Posterior vena cava (tissue), 2 donors: Measurements from ENCODE around the gene VANGL2. TPM values are rescaled to one million over a fixed set of nuclear protein-coding genes. Genes with fewer than 3 reads are reported as not detected.

Experiments used
- DNase-seq: peaks from one replicate; pipeline ENCODE4 v3.0.0-alpha.2; 2020; ENCODE audit warnings: low spot score
- intact Hi-C, 2 donors: fragments of 100-400 bp; cut with DNase I; formaldehyde crosslinking; loops; one replicate each; pipeline versions ENCODE4 v1.14.1 to v1.14.2; 2022 to 2023
- total RNA-seq, 2 donors: library from RNA; stranded (reverse); fragmentation: NEBNext Ultra II Directional; extraction: Animal tissue kit (Norgen Biotek cat#: 25700); gene quantifications; one replicate each; pipeline ENCODE4 v1.2.1, GENCODE V29; 2021
- donor health status: DM: yes; HTN: yes; CAD: no.
- donor health status: DM: yes; HTN: yes; CAD: no.

VANGL2 gene
- total RNA-seq, 2 donors from 2014 or later = 2.0 to 2.4 TPM

DNA sequence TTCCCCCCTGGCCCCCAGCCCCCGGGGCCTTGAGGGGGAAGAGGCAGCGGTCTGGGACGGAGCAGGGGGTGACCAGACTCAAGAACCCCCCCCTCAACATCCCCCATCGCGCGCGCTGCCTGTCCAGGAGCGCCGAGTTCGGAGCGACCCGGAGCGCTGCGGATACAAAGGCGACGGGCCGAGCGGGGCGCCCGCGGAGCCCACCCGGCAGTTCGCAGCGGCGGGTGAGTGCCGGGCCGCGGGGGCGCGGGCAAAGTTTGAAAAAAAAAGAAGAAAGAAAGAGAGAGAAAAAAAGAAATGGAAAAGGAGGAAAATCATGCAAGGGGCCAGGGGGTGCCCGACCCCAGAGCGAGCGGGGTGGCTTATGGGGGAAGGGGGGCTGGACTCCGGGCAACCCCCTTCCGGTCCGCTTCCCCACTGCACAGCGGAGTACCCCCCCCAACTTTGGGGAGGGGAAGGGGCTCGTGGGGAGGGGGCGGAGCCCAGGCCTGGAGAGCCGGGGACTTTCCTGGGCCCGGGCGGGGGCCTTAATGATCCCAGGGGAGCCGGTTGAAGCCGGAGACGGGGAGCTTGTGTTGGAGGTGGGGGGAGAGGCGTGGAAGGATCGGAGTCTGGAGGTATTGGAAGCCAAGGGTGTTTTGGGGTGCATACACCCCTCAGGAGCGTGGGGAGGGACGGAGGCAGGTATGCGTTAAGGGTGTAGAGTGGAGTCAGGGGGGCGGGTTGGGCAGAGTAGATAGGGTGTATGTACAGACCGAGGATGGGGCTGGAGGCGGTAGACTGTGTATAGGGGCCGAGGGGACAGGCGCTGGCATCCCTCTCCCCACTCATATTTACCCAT, 502 bp downstream of the VANGL2 start:
- no peak for DNase-seq
- intact Hi-C loops = loop anchor here in 1 of 2 donors (5.0 kb wide), 1 partner anchor 1319 kb away; no protein-coding TSS in a partner anchor

DNA sequence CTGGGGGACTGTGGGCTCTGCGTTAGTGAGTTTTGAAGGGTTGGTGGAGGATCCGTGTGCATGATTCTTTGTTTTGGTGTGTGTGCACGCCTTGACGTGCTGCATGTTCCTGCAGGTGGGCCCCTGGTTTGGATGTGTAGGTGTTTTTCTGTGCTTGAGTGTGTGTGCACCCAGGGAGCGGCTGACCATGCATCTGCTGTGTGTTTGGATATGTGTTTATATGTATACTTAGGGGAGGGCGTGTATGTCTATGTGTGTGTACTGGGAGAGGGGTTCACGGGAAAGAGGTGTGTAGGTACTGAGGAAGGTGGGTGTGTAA, 1.1 kb downstream of the VANGL2 start:
- intact Hi-C loops = loop anchor here in 1 of 2 donors (5.0 kb wide), 1 partner anchor 1319 kb away; no protein-coding TSS in a partner anchor
- no peak for DNase-seq

DNA sequence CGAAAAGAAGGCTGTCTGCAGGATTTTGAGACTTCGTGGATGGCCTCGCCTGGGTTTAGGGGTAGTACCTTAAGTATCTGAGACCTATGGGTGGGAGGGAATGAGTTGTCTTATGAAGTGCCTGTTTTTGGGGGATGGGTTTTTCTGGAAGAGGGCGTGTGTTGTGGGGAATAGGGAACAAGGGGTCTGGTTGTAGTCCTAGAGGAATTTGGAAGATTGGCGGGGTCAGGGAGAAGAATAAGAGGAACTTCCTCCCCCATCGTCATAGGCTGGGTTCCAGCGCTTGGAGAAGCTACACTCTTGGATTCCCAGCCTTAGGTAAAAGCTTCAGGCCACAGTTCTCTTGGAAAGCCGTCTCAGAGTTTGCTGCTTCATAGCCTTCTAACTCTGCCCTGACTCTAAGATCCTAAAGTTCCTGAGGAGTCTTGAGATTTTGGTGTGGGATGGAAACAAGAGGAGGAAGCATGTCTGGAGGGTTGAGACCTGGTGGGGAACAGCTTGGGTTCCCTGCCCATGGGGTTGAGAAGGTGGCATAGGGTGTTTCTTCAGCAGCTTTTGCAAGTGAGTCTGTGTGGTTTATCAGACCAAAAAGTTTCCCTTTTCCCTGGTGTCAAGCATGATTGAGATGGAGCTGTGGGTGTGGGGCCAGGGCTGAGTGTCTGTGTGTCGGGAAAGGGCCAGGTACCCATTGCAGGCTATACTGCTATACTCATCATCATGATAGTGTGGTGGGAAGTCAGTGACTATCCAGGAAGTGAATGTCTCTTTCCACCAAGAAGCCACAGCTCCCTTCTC, 1.8 kb downstream of the VANGL2 start:
- intact Hi-C loops = loop anchor here in 1 of 2 donors (5.0 kb wide), 1 partner anchor 1320 kb away; no protein-coding TSS in a partner anchor
- DNase-seq = no peak

- DNase-seq = no peak
- intact Hi-C loops = loop anchor here in 1 of 2 donors (5.0 kb wide), 1 partner anchor 1321 kb away; no protein-coding TSS in a partner anchor
Measured at GRCh38 chr1:160403244-160403643, 2.9 kb downstream of the VANGL2 start.

DNA sequence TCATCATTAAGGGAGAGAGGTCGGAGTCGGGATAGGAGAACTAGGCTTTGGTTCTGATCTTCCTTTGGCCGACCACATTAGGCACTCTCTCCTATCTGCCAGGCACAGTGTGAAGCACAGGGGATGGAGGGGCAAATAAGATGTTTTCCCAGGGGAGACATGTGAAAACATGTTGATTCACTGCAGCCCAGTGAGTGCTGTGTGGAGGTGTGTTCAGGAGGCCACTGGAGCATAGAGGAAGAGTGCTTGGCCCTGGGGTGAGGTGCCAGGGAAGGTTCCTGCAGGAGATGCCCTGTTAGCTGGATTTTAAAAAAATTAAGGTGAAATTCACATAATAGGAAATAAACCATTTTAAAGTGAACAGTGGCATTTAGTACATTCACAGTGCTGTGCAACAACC, 3.7 kb downstream of the VANGL2 start:
- DNase-seq = no peak
- intact Hi-C loops = loop anchor here in 1 of 2 donors (5.0 kb wide), 1 partner anchor 1322 kb away; no protein-coding TSS in a partner anchor

GRCh38 chr1:160405331-160405877, 5.0 kb downstream of the VANGL2 start:
- intact Hi-C loops = no loop called here
- DNase-seq = no peak

GRCh38 chr1:160406131-160406968, 6.0 kb downstream of the VANGL2 start:
- no peak for DNase-seq
- intact Hi-C loops = no loop called here

GRCh38 chr1:160407839-160408801, 7.8 kb downstream of the VANGL2 start:
- DNase-seq = no peak
- intact Hi-C loops = no loop called here

DNA sequence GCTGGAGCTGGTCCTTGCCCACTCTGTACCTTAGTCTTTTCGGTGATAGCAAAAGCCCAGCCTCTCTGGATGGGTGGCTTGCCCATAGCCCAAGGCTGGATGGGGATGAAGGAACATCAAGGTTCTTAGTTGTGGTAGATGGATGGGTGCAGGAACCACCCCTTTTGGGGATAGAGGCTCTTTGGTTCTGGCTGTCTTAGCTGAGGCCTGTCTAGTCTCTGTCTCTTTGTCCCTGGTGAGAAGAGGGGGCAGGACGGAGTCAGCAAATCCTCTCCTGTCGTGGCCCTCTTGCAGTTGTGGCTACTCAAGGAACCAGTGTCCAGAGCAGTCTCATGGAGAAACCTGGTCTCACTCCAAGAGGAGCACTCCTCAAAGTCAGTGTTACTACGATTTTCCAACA, 8.5 kb downstream of the VANGL2 start:
- no peak for DNase-seq
- intact Hi-C loops = no loop called here

DNA sequence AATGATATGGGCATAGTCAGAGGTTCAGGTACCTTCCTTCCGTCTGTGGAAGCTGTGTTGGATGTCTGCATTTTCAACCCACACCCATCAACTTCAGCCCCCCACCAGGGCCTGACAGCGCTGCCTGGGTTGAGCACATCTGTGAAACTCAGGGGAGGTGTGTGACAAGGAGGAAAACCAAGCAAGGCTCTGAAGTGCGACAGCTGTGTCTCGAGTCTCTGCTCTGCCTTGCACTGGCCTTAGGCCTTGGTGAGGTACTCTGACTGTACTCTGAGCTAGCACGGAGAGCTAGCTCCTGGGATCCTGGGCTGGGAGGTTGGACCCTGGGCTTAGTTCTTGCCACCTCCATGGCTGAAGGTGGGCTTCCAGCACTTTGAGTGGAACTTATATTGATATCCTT, 9.1 kb downstream of the VANGL2 start:
- intact Hi-C loops = no loop called here
- no peak for DNase-seq

GRCh38 chr1:160410406-160411005, 10.1 kb downstream of the VANGL2 start:
- intact Hi-C loops = no loop called here
- no peak for DNase-seq

GRCh38 chr1:160411271-160412027, 11.1 kb downstream of the VANGL2 start:
- DNase-seq = no peak
- intact Hi-C loops = no loop called here

- no peak for DNase-seq
Measured at GRCh38 chr1:160412028-160412362, 11.6 kb downstream of the VANGL2 start.

GRCh38 chr1:160413716-160414115, 13.4 kb downstream of the VANGL2 start:
- intact Hi-C loops = no loop called here

More at GRCh38 chr1:160412028-160412362, 11.6 kb downstream of the VANGL2 start:
- intact Hi-C loops = no loop called here

DNA sequence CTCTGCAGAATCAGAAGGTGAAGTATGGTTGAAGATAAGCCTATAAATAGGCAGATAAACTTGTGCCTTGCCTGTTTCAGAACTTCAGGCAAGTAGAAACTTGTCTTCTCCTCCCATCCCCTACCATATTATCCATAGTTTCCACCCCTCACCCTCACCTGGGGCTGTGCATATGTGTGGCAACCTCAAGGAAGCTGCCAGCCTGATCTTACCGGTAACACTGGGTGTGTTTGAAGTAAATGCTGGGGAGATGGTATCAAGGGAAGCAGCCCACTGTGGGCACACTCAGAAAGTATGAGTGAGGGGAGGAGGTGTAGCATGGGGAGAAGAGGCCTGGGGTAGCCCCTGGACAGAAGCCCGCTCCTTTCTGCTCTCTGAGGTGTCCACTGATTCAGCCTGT, 14.5 kb downstream of the VANGL2 start:
- no peak for DNase-seq
- intact Hi-C loops = no loop called here

More at GRCh38 chr1:160413716-160414115, 13.4 kb downstream of the VANGL2 start:
- no peak for DNase-seq

DNA sequence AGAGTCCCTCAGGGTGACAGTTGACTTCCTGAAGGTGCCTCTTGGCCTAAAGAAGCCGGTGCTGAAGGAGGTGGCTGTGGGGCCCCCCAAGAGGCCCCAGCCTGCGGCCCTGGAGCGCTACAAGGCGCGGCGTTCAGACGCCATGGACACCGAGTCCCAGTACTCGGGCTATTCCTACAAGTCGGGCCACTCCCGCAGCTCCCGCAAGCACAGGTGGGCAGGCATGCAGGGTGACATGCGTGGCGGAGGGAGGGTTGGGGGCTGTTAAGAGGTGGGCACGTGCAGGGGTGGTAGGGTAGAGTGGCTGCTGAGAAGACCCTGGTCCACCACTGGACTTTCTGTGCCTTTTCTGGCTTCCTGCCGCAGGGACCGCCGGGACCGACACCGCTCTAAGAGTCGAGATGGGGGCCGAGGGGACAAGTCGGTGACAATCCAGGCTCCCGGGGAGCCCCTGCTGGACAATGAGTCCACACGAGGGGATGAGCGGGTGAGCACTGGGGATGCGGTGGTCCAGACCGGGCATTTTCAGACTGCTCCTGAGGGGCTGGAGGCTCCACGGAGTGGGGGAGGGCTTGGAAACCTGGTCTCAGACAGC, 15.4 kb downstream of the VANGL2 start:
- no peak for DNase-seq
- intact Hi-C loops = no loop called here

- DNase-seq = no peak
- intact Hi-C loops = no loop called here
Measured at GRCh38 chr1:160416369-160416768, 16.0 kb downstream of the VANGL2 start.
